ENCODE measurements around the gene SHC4. TPM values are rescaled to one million over a fixed set of nuclear protein-coding genes. Genes with fewer than 3 reads are reported as not detected.

The SHC4 gene
- total and polyA plus RNA-seq, 9 of the 15 experiments (the other 6 are each of a cell fraction or from before 2014, with no cell fraction given), result 0.43 to 1.2 (median 0.67) TPM

DNA sequence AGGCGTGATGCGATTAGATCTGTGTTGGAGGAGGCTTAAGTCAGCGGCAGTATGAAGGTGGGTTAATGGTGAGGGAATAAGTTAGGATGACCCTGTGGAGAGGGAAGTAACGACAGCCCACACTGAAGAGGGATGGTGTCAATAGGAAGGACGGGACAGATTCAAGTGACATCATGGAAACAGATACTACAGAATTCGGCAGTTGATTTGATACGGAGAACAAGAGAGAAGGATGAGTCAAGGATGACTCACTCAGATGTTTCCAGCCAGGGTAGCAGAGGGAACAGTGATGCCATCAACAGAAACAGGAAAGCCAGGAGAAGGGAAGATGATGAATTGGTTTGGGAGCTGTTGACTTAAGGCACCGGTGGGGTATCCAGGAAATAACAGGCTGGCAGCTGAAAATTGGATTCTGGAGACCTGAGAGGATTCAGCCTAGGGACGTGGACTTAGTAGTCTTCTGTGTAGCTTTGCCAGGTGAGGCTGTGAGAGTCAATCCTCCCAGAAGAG, 38.0 kb downstream of the SHC4 start:
- WGBS (ENCODE audit: insufficient coverage, low coverage, missing lambda C conversion rate), result 14% methylated on average over 9 of the region's 9 CpGs
- H3K36me3 ChIP-seq (ENCODE audit: control insufficient read depth, insufficient read depth, low read length), result no peaks in the 10 kb centered on the region
- peak; percentile 63; the same call in 2 of the 3 replicates for ATAC-seq
- H3K4me3 ChIP-seq, result no peak overlapping the region
- peak overlapping the region; percentile 52; the same call in 1 of the 2 replicates for H2AFZ ChIP-seq (ENCODE audit: low read depth, low read length)
- DNase-seq (ENCODE audit: extremely low read depth in 1 of 4, low spot score in 3 of 4), result peak; percentile 22 to 68 (median 40)
- ChIA-PET CTCF (ENCODE audit: low intra/inter-chr PET ratio) (no interaction called here), POLR2A (interaction anchor here (0.5 to 1.4 kb wide), 4 partner anchors 9 to 1773 kb away, joined by 3 read pairs; no protein-coding TSS in a partner anchor)
- H4K20me1 ChIP-seq (replicated peaks; ENCODE audit: control insufficient read depth, insufficient read depth, low read length), result no peaks in the 10 kb centered on the region
- intact Hi-C loops (cut with micrococcal nuclease) (no loop called here), in situ Hi-C loops (cut with MboI) (no loop called here)
- peaks cover 0 to 26% of the 10 kb centered on the region in 2 experiments; a peak in 3 of 5 replicates for H3K4me1 ChIP-seq (replicated peaks in 1 of 2; ENCODE audit: control insufficient read depth in 2 of 2, insufficient read depth in 2 of 2, low read length in 2 of 2)
- H3K27me3 ChIP-seq (ENCODE audit: control insufficient read depth in 2 of 2, insufficient read depth in 2 of 2, low read length in 2 of 2), result peaks cover 0 to 3% of the 10 kb centered on the region in 2 experiments; a peak in 2 of 5 replicates
- no peak overlapping the region; a peak in 1 of 4 replicates for H3K9ac ChIP-seq (ENCODE audit: insufficient read depth in 1 of 2, low read depth in 2 of 2, low read length in 2 of 2)
- H3K27ac ChIP-seq (ENCODE audit: extremely low read depth, low read depth, low read length), result peak overlapping the region; percentile 8; the same call in 1 of the 3 replicates
- FAIRE-seq, result peak; percentile 92
- no peaks in the 10 kb centered on the region for H3K9me1 ChIP-seq (ENCODE audit: control insufficient read depth, insufficient read depth, low read length)
- peak overlapping the region; percentile 38 for H3K4me2 ChIP-seq (ENCODE audit: insufficient read depth, low read length)
- no peaks in the 10 kb centered on the region for H3K79me2 ChIP-seq (ENCODE audit: control insufficient read depth, insufficient read depth, low read length)
- no TSS peak for BruUV-seq (replicated peaks)
- no peaks in the 10 kb centered on the region for H3K9me3 ChIP-seq (replicated peaks; ENCODE audit: control insufficient read depth, insufficient read depth, low read depth, low read length)
- TF ChIP-seq, protein P1, sequence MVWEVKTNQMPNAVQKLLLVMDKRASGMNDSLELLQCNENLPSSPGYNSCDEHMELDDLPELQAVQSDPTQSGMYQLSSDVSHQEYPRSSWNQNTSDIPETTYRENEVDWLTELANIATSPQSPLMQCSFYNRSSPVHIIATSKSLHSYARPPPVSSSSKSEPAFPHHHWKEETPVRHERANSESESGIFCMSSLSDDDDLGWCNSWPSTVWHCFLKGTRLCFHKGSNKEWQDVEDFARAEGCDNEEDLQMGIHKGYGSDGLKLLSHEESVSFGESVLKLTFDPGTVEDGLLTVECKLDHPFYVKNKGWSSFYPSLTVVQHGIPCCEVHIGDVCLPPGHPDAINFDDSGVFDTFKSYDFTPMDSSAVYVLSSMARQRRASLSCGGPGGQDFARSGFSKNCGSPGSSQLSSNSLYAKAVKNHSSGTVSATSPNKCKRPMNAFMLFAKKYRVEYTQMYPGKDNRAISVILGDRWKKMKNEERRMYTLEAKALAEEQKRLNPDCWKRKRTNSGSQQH (CRISPR knock-in tag; IDR thresholded peaks at IDR 0.05), result 0 out of 2 replicates have a peak, but pooled peaks have one; percentile 63
- TF ChIP-seq GABPA (tag; conservative IDR thresholded peaks at IDR 0.05; ENCODE audit: low read depth) (peak; percentile 42; the same call in 1 of the 2 replicates), ZSCAN29 (IDR thresholded peaks at IDR 0.05) (no peak), NKRF (IDR thresholded peaks at IDR 0.05; ENCODE audit: borderline replicate concordance) (no peak), ETV1 (tag; conservative IDR thresholded peaks at IDR 0.05; ENCODE audit: low read depth) (0 out of 2 replicates have a peak, but pooled peaks have one; percentile 21), BRD9 (IDR thresholded peaks at IDR 0.05; ENCODE audit: low read depth, partially characterized antibody) (peak; percentile 37), HSF4 (CRISPR knock-in tag; IDR thresholded peaks at IDR 0.05; ENCODE audit: borderline replicate concordance) (no peak)
- TF ChIP-seq, protein P2, sequence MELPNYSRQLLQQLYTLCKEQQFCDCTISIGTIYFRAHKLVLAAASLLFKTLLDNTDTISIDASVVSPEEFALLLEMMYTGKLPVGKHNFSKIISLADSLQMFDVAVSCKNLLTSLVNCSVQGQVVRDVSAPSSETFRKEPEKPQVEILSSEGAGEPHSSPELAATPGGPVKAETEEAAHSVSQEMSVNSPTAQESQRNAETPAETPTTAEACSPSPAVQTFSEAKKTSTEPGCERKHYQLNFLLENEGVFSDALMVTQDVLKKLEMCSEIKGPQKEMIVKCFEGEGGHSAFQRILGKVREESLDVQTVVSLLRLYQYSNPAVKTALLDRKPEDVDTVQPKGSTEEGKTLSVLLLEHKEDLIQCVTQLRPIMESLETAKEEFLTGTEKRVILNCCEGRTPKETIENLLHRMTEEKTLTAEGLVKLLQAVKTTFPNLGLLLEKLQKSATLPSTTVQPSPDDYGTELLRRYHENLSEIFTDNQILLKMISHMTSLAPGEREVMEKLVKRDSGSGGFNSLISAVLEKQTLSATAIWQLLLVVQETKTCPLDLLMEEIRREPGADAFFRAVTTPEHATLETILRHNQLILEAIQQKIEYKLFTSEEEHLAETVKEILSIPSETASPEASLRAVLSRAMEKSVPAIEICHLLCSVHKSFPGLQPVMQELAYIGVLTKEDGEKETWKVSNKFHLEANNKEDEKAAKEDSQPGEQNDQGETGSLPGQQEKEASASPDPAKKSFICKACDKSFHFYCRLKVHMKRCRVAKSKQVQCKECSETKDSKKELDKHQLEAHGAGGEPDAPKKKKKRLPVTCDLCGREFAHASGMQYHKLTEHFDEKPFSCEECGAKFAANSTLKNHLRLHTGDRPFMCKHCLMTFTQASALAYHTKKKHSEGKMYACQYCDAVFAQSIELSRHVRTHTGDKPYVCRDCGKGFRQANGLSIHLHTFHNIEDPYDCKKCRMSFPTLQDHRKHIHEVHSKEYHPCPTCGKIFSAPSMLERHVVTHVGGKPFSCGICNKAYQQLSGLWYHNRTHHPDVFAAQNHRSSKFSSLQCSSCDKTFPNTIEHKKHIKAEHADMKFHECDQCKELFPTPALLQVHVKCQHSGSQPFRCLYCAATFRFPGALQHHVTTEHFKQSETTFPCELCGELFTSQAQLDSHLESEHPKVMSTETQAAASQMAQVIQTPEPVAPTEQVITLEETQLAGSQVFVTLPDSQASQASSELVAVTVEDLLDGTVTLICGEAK (IDR thresholded peaks at IDR 0.05), result peak; percentile 26; the same call in 1 of the 2 replicates
- TF ChIP-seq, protein P2 (CRISPR knock-in tag; IDR thresholded peaks at IDR 0.05), result no peak

All from K562 (cell line).